ENCODE data around the gene DMRT1.
"Not testable (repeated sequence)": the region's sequence is repeated elsewhere in the genome, so short reads cannot be mapped to it uniquely, and the experiment has no call there.

Gene DMRT1

GRCh38 chr9:973295-973834 lies 131.9 kb downstream of the DMRT1 start:
- DNase-seq, result no peak

DNA sequence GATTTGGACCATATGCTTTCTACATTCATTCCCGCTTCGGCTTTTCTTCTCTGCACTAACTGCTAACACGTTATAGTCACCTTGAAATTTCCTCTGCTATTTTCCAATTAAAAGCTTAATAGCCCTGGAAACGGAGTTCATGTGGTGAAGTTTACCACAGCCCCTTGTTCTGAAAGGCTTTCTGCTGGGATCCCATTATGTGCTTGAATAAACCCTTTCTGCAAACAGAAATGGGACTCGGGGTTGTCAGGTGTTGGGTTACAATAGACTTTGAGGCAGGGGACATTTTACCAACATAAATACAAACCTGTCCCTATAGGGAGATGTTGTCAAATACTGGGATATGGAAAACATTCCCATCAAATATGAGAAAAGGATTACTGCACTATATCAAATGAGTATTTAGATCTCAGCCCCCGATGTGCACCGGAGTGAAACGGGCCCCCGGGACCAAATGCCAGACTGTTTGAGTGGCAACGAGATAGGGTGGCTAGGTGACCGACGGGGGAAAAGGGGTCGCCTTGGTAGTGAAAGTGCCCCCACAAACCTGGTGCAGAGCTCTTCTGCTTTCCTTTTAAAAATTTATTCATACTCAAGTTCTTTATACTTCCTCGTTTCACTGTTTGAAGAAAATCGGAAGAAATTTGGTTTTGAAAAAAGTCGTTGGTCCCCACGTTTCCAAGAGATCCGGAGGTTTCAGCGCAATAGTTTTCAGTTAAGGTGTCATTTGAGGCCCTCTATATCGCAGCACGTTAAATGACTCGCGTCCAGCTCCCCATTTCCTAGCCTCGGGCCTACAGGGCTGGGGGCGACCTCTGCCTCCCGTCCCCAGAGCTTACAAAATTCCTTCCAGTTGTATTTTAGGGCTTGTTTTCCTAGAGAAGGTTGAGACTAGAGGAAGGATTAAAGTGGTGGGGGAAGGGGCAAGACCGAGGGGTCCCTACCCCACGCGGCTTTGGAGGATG lies 132.8 kb downstream of the DMRT1 start:
- DNase-seq, result peak; percentile 85

DNA sequence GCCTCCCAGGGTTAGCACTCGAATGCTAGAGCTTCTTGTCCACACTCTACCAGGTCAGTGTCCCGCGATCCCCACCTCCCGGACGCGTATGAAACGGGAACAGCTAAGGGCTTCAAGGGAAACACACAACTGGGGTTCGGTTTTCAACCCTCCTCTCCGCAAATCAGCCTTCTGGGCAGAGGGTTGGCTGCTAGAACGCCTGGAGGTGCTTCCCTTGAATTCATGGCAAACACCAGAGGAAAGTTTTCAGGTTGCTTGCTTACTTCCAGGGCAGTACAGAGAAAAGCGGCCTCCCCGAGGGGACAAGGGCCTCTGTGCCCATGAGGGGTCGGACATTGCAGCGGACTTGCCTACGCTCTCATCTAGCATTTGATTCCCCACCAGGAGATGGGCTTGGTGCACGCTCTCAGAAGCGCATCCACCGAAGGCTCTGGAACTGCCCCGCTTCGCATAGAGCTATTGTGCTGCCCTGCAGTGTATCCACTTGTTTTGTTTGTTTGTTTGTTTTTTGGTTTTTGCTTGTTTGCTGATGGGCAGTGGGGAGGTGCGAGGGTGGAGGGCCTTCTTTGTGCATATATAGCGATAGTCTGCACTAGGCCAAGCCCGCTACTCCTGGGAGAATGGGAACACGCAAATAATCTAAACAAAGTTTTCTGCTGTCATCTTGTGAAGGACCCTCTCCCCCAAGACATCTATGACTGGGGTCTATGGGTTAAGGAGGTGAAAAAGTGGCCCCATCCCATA lies 133.7 kb downstream of the DMRT1 start:
- no peak for DNase-seq

DNA sequence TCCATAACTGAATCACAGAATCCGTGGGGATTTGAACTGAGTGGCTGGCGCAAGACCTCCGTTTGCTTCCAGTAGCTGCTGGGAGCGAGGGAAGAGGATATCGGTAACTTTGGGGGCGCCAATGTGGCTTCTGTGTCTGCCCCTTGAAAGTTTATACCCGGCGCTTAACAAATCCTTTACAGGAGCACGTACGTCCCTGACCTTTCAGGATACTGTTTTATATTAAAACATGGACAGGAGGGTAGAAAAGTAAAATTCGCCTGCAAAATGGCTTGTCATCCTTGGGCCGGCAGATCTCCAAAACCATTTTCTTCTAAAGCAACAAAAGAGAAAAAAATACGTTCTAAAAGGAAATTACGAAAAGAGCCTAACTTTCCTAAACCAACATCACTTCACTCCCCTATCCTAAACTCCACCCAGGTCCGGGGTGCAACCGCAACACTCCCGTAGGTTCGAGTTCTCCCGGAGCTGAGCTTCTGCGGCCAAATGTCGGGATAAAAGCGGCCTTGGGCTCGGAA lies 134.3 kb downstream of the DMRT1 start:
- DNase-seq, result no peak

- DNase-seq, result no peak
Observed at GRCh38 chr9:976258-976942, 134.9 kb downstream of the DMRT1 start, which contains the start of gene DMRT3. Gene DMRT3, plus strand, starts transcription at chr9:976655. Its CDS starts 347 bp downstream, at chr9:977002.

GRCh38 chr9:976943-977837 lies 135.7 kb downstream of the DMRT1 start:
- DNase-seq, result peak; percentile 45

GRCh38 chr9:977838-978830 lies 136.6 kb downstream of the DMRT1 start:
- DNase-seq, result no peak

GRCh38 chr9:979983-980382 lies 138.5 kb downstream of the DMRT1 start:
- no peak for DNase-seq

- no peak for DNase-seq
Observed at GRCh38 chr9:980640-981039, 139.1 kb downstream of the DMRT1 start.

DNA sequence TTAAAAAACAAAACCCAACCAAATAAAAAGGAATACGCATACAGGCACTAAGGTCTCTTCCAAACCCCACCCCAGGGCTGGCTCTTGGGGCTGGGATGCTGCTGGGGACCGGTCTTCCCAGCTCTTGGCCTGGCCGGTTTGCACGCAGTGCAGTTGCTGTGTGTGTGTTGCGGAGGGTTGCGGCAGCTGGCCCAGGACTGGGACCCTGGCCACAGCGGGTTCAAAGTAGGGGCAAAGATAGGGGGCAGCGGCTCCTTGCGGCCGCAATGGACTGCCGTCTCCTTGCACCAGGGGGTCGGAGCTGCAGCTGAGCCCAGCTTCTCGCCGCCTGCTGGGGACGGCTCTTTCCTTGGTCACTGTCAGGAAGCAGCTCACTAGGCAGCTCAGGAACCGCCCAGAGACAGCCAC lies 140.0 kb downstream of the DMRT1 start:
- DNase-seq, result no peak

DNA sequence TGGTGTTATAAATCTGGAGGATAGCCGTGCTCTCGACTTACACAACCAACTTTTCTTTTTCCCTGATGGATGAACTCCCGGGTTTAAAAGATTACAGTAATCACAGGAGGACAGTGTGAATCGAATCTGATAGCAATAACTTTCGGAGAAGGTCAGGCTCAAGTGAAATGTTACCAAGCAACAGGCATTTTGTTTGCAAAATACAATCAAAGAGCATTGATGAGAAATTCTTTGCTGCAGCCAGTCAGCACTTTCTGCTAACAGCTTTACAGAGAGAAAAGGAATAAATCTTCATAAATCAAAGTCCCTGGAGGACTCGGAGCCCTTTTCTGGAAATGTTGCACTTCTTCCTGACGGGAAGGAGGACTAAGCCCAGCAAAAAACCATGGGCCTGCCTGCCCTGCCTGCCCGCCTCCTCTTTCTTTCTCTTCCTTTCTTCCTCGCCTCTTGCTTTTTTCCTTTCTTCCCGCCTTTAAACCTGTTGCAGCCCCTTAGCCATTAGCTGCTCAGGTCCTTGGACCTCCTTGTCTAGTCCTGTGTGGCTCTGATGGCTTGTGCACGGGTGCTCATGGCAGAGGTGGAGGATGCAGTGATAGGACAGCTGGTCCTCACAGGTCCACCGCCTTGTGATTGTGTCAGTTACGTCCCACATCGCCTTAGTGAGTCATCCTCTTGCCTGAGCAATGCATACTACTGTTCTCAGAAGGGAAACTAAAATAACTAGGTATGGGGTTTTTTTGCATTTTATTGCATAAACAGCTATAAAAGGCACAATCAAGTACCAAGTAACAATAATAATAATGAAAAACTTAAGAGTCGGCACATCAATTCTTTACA lies 141.1 kb downstream of the DMRT1 start:
- DNase-seq, result no peak

DNA sequence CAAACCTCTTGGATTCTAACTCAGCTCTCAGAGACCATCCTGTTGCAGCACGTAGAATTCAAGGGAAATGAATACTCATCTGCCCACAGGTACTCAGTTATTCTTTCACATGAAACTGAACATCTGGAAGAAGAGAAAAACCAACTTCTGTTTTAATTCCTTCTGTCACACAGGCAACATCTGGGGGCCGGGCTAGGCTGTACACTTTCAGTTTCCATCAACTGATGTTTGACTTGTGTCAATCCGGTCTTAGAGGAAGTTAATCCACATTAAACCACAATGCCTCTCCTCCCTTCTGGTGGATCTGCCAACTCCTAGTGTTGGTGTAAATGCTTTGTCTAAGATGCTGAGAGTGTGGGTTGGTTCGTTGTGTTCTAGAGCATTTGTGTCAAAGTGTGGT lies 152.5 kb downstream of the DMRT1 start:
- no peak for DNase-seq

DNA sequence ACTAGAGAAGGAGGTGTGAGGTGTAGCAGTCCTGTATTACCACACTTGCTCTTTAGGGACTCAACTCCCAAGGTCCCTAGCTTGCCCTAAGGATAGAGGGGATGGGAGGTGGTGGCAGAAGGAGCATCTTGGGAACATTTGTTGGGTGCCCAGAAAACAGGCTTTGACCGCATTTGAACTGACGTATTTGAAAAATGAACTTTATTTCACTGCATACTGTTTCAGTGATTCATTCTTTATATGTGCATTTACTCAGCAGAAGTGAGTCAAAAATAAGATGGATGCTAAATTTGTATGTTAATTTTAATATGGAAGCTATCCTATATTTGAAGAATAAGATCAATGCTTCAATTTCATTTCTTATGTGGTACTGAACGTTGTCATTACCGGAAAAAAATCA lies 153.7 kb downstream of the DMRT1 start:
- DNase-seq, result no peak

- no peak for DNase-seq
Observed at GRCh38 chr9:995781-996180, 154.3 kb downstream of the DMRT1 start.

DNA sequence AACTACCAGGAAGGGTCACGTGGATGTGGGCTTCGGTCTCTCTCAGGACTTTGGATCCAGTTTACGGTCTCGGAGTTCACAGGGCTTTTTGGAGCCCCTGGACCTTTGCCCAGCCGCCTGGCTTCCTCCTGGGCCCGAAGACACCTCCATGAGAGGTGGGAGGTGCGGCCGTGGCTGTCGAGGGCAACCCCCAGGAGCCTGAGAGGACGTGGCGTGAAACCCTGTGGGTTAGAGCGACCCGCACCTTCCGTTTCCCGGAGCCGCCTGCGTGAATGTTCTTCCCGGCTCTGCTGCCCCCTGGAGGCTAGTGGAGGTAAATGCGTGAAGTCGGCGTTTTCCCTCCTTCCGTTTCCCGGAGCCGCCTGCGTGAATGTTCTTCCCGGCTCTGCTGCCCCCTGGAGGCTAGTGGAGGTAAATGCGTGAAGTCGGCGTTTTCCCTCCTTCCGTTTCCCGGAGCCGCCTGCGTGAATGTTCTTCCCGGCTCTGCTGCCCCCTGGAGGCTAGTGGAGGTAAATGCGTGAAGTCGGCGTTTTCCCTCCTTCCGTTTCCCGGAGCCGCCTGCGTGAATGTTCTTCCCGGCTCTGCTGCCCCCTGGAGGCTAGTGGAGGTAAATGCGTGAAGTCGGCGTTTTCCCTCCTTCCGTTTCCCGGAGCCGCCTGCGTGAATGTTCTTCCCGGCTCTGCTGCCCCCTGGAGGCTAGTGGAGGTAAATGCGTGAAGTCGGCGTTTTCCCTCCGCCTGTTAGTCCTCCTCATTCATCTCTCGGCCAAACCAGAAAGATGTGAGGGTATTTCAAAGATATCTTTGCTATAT lies 157.0 kb downstream of the DMRT1 start:
- DNase-seq, result not testable (repeated sequence)

- DNase-seq, result no peak
Observed at GRCh38 chr9:1001838-1002237, 160.3 kb downstream of the DMRT1 start.

- no peak for DNase-seq
Observed at GRCh38 chr9:1002678-1003077, 161.2 kb downstream of the DMRT1 start.

- peak; percentile 30 for DNase-seq
Observed at GRCh38 chr9:1005043-1005667, 163.7 kb downstream of the DMRT1 start.
